Measurements from ENCODE around the gene SERPINB5.

DNA sequence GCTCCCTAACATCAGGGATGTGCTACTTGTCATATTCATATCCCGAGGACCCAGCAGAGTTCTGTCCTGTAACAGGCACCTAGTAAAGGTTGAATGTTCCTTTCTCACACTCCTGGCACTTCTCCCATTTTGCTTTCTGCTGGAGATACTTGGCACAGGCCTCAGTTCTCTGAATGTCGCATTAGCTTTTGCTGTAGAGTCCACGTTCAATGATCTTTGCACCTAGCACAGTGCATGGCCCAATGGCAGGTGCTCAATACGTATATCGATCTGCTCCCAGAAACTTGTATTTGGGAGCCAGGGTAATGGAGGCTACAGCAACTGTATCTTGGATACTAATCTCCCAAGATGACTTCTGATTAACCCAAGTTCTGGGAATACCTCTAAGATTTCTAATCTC is 29.7 kb upstream of the SERPINB5 start:
- TF ChIP-seq, protein P1, sequence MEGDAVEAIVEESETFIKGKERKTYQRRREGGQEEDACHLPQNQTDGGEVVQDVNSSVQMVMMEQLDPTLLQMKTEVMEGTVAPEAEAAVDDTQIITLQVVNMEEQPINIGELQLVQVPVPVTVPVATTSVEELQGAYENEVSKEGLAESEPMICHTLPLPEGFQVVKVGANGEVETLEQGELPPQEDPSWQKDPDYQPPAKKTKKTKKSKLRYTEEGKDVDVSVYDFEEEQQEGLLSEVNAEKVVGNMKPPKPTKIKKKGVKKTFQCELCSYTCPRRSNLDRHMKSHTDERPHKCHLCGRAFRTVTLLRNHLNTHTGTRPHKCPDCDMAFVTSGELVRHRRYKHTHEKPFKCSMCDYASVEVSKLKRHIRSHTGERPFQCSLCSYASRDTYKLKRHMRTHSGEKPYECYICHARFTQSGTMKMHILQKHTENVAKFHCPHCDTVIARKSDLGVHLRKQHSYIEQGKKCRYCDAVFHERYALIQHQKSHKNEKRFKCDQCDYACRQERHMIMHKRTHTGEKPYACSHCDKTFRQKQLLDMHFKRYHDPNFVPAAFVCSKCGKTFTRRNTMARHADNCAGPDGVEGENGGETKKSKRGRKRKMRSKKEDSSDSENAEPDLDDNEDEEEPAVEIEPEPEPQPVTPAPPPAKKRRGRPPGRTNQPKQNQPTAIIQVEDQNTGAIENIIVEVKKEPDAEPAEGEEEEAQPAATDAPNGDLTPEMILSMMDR (IDR thresholded peaks at IDR 0.05; ENCODE audit: borderline replicate concordance, extremely low read depth, low read length, poor library complexity, severe bottlenecking): no peak
- TF ChIP-seq EZH2 (IDR thresholded peaks at IDR 0.05; ENCODE audit: borderline replicate concordance, low read depth, low read length, severe bottlenecking): no peak
